Astrocyte (in vitro differentiated cells and primary cell): ENCODE measurements around the gene ELANE. TPM values are rescaled to one million over a fixed set of nuclear protein-coding genes. Genes with fewer than 3 reads are reported as not detected.

Experiments
- DNase-seq: peaks from one replicate; pipeline ENCODE4 v3.0.0-alpha.2; 2010; ENCODE audit warnings: low read depth
- FAIRE-seq: peaks from 2 replicates; lab custom pipeline; 2011; peaks lifted over from hg19 to GRCh38; lab: Jason Lieb, UNC
- H2AFZ ChIP-seq: 2 replicates; pipeline ENCODE4 v1.6.0; 2012; ENCODE audit warnings: low read depth, low read length, inconsistent platforms
- H3K27ac ChIP-seq: 2 replicates; pipeline ENCODE4 v1.5.1; 2011; ENCODE audit warnings: low read depth, low read length, inconsistent platforms
- H3K27me3 ChIP-seq: 2 replicates; pipeline ENCODE4 v1.6.0; 2011; ENCODE audit warnings: low read length, inconsistent platforms; ENCODE audit not compliant: insufficient read depth
- H3K36me3 ChIP-seq: 2 replicates; pipeline ENCODE4 v1.5.1; 2011; ENCODE audit warnings: low read length, inconsistent platforms; ENCODE audit not compliant: insufficient read depth
- H3K4me1 ChIP-seq: 2 replicates; pipeline ENCODE4 v1.5.1; 2011; ENCODE audit warnings: low read length, inconsistent platforms; ENCODE audit not compliant: insufficient read depth
- H3K4me2 ChIP-seq: 2 replicates; pipeline ENCODE4 v1.6.0; 2012; ENCODE audit warnings: low read length, inconsistent platforms
- H3K4me3 ChIP-seq: 2 replicates; pipeline ENCODE4 v1.5.1; 2011; ENCODE audit warnings: low read depth, mild to moderate bottlenecking, low read length, inconsistent platforms; ENCODE audit not compliant: insufficient read depth
- H3K79me2 ChIP-seq: 2 replicates; pipeline ENCODE4 v1.6.0; 2012; ENCODE audit warnings: mild to moderate bottlenecking, low read length, inconsistent platforms; ENCODE audit not compliant: insufficient read depth
- H3K9ac ChIP-seq: 2 replicates; pipeline ENCODE4 v1.6.0; 2012; ENCODE audit warnings: mild to moderate bottlenecking, low read length, inconsistent platforms
- H3K9me3 ChIP-seq: 2 replicates; pipeline ENCODE4 v1.5.1; 2012; ENCODE audit warnings: low read depth, mild to moderate bottlenecking, low read length, inconsistent platforms; ENCODE audit not compliant: insufficient read depth
- H4K20me1 ChIP-seq: 2 replicates; pipeline ENCODE4 v1.6.0; 2012; ENCODE audit warnings: low read length, inconsistent platforms; ENCODE audit not compliant: insufficient read depth
- H3K27ac Mint-ChIP-seq: one replicate; pipeline ENCODE4 v1.8.0; 2021; ENCODE audit warnings: mild to moderate bottlenecking, mixed read lengths; ENCODE audit not compliant: unreplicated experiment
- H3K27me3 Mint-ChIP-seq: one replicate; pipeline ENCODE4 v1.8.0; 2021; ENCODE audit warnings: low read depth, mixed read lengths; ENCODE audit not compliant: unreplicated experiment
- H3K36me3 Mint-ChIP-seq: one replicate; pipeline ENCODE4 v1.8.0; 2021; ENCODE audit warnings: low read depth, mixed read lengths; ENCODE audit not compliant: unreplicated experiment
- H3K4me1 Mint-ChIP-seq: one replicate; pipeline ENCODE4 v1.8.0; 2021; ENCODE audit warnings: low read depth, mixed read lengths; ENCODE audit not compliant: unreplicated experiment
- H3K4me3 Mint-ChIP-seq: one replicate; pipeline ENCODE4 v1.8.0; 2021; ENCODE audit warnings: mild to moderate bottlenecking, moderate library complexity, mixed read lengths; ENCODE audit not compliant: unreplicated experiment
- H3K9me3 Mint-ChIP-seq: one replicate; pipeline ENCODE4 v1.8.0; 2021; ENCODE audit warnings: mild to moderate bottlenecking, mixed read lengths; ENCODE audit not compliant: unreplicated experiment
- EZH2 ChIP-seq: IDR thresholded peaks from 2 replicates; pipeline ENCODE4 v1.6.1; 2012; ENCODE audit warnings: mild to moderate bottlenecking, low read length, inconsistent platforms; ENCODE audit not compliant: insufficient read depth
- total RNA-seq: library from RNA; stranded (reverse); gene quantifications from 2 replicates; pipeline ENCODE4 v1.2.1, GENCODE V29; 2021
- TF ChIP-seq, protein P1 (sequence below): IDR thresholded peaks from 2 replicates; pipeline ENCODE4 v1.5.1; 2011; ENCODE audit warnings: low read depth, mild to moderate bottlenecking, inconsistent platforms, low read length, moderate library complexity; ENCODE audit not compliant: insufficient read depth

ELANE gene
- total RNA-seq, 1 donor from 2014 or later: not detected

DNA sequence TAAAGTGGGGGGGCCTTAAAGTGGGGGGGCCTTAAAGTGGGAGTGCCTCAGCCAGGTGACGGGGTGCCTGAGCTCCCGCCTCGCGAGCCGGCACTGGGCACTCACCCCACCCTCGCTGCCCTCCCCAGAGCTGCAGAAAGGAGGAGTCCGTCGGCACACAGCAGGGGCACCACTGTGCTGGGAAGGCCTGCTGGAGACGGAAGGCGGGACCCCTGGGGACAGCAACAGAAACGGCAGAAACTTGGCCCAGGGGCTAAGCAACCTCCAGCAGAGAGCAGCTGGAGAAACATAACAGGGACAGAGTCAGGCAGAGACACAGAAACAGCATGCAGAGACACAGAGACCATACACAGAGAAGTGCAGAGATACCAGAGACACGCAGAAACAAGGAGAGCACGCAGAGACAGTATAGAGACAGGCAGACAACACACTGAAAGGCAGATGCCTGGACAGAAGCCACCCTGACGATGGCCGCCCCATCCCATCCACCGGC, 15.2 kb downstream of the ELANE start:
- no peak for TF ChIP-seq EZH2
- TF ChIP-seq, protein P1, sequence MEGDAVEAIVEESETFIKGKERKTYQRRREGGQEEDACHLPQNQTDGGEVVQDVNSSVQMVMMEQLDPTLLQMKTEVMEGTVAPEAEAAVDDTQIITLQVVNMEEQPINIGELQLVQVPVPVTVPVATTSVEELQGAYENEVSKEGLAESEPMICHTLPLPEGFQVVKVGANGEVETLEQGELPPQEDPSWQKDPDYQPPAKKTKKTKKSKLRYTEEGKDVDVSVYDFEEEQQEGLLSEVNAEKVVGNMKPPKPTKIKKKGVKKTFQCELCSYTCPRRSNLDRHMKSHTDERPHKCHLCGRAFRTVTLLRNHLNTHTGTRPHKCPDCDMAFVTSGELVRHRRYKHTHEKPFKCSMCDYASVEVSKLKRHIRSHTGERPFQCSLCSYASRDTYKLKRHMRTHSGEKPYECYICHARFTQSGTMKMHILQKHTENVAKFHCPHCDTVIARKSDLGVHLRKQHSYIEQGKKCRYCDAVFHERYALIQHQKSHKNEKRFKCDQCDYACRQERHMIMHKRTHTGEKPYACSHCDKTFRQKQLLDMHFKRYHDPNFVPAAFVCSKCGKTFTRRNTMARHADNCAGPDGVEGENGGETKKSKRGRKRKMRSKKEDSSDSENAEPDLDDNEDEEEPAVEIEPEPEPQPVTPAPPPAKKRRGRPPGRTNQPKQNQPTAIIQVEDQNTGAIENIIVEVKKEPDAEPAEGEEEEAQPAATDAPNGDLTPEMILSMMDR: no peak
- Histone ChIP-seq H3K27me3 (no peaks in the 10 kb centered on the region), H2AFZ (no peak overlapping the region), H3K9ac (no peak overlapping the region), H3K27ac (no peak overlapping the region), H3K4me3 (no peak overlapping the region), H4K20me1 (peaks cover 26% of the 10 kb centered on the region), H3K36me3 (no peaks in the 10 kb centered on the region), H3K4me1 (peaks cover 19% of the 10 kb centered on the region), H3K4me2 (no peak overlapping the region), H3K79me2 (no peaks in the 10 kb centered on the region), H3K9me3 (no peaks in the 10 kb centered on the region)
- no peaks in the 10 kb centered on the region for H3K9me3 Mint-ChIP-seq
- H3K27ac Mint-ChIP-seq: no peak overlapping the region
- H3K36me3 Mint-ChIP-seq: peaks cover 9% of the 10 kb centered on the region
- peaks cover 2% of the 10 kb centered on the region for H3K4me1 Mint-ChIP-seq
- DNase-seq (no peak), FAIRE-seq (no peak)
- H3K27me3 Mint-ChIP-seq: no peaks in the 10 kb centered on the region
- H3K4me3 Mint-ChIP-seq: no peak overlapping the region

DNA sequence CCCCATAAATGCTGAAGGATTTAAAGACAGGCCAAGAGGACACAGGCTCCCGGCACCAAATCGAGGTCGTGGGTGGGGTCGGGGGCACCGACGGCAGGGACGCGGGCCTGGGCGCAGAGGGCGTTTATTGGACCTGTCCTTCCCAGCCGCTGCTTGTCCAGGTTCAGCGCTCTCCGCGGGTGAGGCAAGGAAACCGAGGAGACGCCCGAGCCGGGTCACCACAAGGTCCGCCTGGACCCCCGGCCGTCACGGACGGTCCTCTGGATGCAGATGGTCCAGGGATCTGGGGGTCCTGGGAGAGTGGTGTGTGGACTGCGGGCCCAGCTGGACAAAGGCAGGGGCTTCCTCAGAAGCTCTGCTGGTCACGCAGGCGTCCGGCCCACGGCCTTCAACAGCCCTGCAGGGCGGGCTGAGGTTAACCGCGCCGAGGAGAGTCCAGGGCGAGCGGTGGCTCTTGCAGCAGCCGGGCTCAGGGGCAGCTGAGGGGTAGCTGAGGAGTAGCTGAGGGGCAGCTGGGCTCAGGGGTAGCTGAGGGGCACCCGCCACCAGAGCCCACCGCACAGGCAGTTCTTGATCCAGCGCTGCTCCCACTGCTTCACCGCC, 15.9 kb downstream of the ELANE start:
- Histone ChIP-seq H3K4me3 (no peak overlapping the region), H3K36me3 (no peaks in the 10 kb centered on the region), H3K9me3 (no peaks in the 10 kb centered on the region), H2AFZ (no peak overlapping the region), H3K4me2 (no peak overlapping the region), H4K20me1 (peaks cover 26% of the 10 kb centered on the region), H3K4me1 (peaks cover 19% of the 10 kb centered on the region), H3K79me2 (no peaks in the 10 kb centered on the region), H3K9ac (no peak overlapping the region), H3K27ac (no peak overlapping the region), H3K27me3 (no peaks in the 10 kb centered on the region)
- no peaks in the 10 kb centered on the region for H3K27me3 Mint-ChIP-seq
- H3K36me3 Mint-ChIP-seq: peaks cover 9% of the 10 kb centered on the region
- no peak for DNase-seq
- H3K4me3 Mint-ChIP-seq: no peak overlapping the region
- peaks cover 2% of the 10 kb centered on the region for H3K4me1 Mint-ChIP-seq
- no peaks in the 10 kb centered on the region for H3K9me3 Mint-ChIP-seq
- FAIRE-seq: no peak
- TF ChIP-seq, protein P1: no peak
- no peak for TF ChIP-seq EZH2
- no peak overlapping the region for H3K27ac Mint-ChIP-seq

DNA sequence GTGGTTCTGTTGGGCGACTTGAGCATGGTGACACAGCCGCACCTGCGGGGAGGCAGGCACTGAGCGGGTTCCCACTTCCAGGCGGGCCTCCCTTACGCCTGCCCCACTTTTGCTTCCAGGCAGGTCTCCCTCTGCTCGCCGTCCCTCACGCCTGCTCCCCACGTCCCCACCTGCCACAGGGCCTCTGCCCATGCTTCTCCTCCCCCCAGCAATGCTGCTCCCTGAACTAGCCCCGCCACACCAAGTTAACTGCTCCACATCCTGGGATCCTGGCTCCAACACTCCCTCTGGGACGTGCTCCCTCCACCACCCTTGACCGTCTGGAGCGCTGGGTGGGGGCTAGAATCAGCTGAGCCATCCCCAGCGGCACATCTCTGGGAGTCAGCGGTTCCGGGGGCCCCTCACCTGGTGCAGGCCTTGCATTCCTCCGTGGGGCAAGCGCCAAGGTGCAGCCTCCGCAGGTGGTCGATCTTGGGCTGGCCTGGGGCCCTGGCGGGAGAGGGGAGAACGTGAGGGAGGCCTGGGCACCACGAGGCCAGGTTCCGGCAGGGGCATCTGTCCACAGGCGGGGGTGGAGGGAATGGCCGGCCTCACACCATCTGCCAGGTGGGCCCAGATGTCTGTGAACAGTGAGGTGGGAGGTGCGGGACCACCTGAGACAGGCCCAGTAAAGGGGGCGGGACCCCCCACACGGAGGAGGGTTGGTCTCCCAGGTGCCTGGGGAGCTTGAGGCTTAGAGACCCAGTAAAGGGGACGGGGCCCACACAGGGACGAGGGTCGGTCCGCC, 16.5 kb downstream of the ELANE start:
- Mint-ChIP-seq H3K4me1 (peaks cover 2% of the 10 kb centered on the region), H3K27ac (no peak overlapping the region), H3K9me3 (no peaks in the 10 kb centered on the region), H3K4me3 (no peak overlapping the region), H3K36me3 (peaks cover 9% of the 10 kb centered on the region), H3K27me3 (no peaks in the 10 kb centered on the region)
- Histone ChIP-seq H3K36me3 (no peaks in the 10 kb centered on the region), H3K27ac (peak overlapping the region; percentile 88), H3K4me3 (no peak overlapping the region), H3K4me1 (peaks cover 19% of the 10 kb centered on the region), H3K4me2 (peak overlapping the region; percentile 31), H2AFZ (no peak overlapping the region), H3K9me3 (no peaks in the 10 kb centered on the region), H3K79me2 (no peaks in the 10 kb centered on the region), H4K20me1 (peaks cover 24% of the 10 kb centered on the region), H3K9ac (peak overlapping the region; percentile 66), H3K27me3 (no peaks in the 10 kb centered on the region)
- DNase-seq: no peak
- TF ChIP-seq, protein P1: no peak
- no peak for TF ChIP-seq EZH2
- no peak for FAIRE-seq
